Activated CD4-positive, CD25-positive, alpha-beta regulatory T cell (primary cell): ENCODE results near the gene SLC22A1.
"Not testable (repeated sequence)": the region's sequence is repeated elsewhere in the genome, so short reads cannot be mapped to it uniquely, and the experiment has no call there.

Experiments
- DNase-seq, 4 experiments: peaks; one replicate each; lab custom pipeline; 2025; lab: John Stamatoyannopoulos, UW

SLC22A1 gene

DNA sequence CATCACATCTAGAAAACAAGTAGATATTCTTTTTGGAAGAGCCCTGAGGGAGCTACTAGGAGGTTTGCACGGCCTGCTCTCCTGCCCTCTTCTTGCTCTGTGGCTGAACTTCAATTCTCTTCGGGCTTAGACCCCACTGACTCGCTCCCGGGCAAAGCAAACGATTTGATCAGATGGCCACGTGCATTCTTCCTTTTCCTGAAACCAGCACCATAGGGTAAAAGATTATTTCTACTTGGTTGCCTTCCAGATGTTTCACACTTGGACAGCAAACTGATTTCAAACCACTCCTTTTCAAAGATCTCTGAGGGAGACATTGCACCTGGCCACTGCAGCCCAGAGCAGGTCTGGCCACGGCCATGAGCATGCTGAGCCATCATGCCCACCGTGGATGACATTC lies at the start of gene SLC22A1:
Gene SLC22A1, plus strand, starts transcription at position 258 of the 400 bp plus-strand sequence. Its CDS starts 121 bp downstream, at position 379.
- DNase-seq, result no peak

DNA sequence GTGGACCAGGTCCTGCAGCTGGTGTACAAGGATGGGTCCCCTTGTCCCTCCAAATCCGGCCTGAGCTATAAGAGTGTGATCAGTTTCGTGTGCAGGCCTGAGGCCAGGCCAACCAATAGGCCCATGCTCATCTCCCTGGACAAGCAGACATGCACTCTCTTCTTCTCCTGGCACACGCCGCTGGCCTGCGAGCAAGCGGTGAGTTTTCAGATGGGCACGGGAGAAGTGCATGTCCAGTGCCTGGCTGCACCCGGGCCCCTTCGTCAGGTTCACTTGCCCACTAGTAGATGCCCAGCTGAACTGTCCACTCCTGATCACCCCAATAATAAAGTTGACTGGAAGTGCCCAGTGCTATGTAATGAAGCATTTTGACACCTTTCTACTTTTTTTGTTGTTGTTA lies 48.3 kb upstream of the SLC22A1 start:
- DNase-seq, result no peak

DNA sequence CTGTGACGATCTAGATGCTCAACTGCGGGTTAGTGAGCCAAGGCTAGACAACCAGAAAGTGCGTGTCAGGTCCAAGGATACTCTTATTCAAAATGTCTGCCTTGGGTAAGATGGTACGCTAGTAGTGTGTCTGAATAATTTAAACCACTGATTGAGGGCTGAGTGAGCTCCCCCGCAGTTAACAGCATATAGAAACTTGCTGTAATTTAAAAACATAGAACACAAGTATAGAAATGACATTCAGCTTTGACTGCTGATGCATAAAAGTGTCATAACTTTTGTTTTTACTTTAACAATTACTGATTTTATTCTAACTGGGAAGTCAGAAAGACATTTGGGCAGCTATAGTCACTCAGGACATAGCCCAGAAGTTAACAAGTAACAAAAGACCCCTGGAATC lies 45.6 kb upstream of the SLC22A1 start:
- DNase-seq, result no peak

DNA sequence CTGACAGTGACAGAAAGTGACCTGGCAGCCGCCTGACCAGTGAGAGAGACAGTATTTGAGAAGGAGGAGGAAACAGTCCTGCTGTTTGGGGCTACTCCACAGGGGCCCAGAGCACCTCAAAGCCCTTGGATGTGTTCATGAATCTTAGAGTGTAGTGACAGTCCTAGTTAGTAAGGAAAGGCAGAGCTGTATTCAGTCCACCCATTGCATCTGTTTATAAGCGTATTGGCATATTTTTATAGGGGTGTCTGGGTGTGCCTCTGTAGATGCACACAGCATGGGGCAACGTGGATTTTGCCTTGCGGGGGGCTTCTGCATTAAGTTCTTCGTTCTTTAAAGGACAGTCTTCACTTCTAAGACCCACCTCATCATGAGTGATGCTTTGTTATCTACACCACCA lies 44.6 kb upstream of the SLC22A1 start:
- DNase-seq, result no peak

DNA sequence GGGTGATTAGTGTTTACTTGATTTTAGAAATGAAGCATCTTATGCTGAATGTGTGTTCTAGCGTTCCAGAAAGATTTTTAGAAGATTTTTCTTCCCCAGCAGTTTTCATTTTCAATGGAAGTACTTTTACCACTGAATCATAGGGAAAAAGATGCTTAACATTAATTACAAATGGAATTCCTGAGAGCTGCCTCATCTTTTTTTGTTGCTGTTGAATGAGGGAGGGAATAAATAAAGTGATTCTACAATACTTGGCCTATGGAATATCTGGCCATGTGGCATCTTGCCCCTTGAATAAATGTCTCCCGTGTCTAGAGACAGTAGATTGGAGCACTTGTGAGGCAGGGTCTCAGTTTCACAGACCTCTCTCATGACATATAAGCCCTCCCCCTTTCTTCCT lies 44.1 kb upstream of the SLC22A1 start:
- DNase-seq, result no peak

DNA sequence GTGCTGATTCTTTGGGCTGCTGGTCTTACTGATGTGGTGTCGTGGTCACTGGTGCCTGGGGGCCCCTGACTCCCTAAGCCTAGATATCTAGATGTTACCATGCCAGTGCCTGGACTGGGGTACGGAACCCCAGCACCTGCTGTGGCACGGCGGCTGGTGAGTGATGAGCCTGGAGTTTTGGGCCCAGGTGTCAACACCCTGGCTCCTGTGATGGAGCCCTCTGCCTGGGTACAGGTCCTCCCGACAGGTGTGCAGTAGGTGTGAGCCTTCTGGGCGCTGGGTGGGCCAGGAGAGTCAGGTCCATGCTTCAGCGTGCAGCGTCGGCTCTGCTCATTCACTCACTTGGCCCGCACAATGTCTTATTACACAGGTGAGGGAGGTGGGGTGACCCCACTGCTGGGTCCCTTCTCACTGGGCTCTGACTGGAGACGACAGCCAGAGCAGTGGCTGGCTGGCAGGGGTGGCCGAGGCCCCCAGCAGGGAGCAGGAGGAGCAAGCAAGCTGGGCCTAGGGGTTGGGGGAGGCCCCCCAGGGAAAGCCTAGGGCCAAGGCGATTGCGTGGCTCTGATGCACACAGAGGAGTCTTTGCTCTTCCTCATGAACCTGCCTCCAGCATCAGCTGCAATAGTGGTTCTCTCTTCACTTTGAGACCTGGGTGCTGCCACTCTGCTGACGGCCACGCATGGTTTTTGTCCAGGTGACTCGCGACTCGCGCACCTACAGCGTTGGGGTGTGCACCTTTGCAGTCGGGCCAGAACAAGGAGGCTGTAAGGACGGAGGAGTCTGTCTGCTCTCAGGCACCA lies 42.5 kb upstream of the SLC22A1 start:
- DNase-seq, result no peak

DNA sequence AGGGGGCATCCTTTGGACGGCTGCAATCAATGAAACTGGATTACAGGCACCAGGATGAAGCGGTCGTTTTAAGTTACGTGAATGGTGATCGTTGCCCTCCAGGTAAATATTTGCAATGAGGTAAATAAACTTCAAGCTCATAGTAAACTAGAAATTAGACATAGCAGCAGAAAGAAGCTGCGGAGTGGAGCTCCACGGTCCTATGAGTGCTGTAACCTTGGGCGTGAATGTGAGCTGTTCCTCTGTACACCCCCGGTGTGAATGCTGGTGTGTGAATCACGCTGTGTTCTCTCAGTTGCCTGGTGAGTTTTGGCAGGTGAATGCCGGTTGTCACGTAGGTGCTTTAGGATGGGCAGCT lies 42.0 kb upstream of the SLC22A1 start:
- no peak for DNase-seq

DNA sequence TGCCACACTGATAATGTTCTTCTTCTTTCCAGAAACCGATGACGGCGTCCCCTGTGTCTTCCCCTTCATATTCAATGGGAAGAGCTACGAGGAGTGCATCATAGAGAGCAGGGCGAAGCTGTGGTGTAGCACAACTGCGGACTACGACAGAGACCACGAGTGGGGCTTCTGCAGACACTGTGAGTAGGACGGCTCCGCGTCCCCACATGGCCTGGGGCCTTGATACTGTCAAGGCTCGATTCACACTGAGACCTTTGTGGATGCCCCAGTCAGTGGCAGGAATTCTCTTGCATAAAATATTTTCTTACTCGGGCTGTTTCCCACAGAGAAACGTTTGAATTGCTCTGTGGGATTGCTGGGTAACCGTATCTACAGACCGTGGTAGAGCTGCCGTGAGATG lies 41.5 kb upstream of the SLC22A1 start:
- DNase-seq, result no peak

DNA sequence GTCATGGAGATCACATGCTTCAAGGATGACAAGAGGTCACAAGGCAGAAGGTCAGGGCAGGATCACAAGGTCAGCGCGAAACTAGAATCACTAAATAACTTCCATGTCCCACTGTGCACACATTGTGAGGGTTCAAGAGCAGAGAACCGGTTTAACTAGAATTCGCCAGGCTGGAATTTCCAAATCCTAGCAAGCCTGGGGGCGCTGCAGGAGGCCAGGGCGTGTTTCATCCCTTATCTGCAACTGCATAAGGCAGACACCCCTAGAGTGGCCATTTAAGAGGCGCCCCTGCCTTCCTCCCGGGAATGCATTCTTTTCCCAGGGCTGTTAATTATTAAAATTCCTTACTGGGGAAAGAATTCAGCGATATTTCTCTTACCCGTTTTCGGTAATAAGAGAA lies 40.2 kb upstream of the SLC22A1 start:
- DNase-seq, result no peak

DNA sequence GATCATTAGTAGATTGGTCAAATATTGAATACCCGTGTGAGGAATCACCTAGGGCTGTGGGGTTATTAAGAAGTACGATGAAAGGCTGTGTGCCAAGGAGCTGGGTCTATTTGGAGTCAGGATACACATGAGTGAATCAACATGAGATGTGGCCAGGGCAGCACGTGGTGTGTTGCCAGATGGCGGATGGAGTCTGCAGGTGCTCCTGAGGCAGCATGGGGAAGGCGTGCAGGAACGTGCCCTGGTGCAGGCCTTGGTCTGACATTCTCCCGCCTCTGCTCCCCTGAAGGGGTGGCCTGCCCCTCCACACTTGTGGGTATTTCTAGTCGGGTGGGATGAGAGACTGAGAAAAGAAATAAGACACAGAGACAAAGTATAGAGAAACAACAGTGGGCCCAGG lies 39.0 kb upstream of the SLC22A1 start:
- DNase-seq, result no peak

DNA sequence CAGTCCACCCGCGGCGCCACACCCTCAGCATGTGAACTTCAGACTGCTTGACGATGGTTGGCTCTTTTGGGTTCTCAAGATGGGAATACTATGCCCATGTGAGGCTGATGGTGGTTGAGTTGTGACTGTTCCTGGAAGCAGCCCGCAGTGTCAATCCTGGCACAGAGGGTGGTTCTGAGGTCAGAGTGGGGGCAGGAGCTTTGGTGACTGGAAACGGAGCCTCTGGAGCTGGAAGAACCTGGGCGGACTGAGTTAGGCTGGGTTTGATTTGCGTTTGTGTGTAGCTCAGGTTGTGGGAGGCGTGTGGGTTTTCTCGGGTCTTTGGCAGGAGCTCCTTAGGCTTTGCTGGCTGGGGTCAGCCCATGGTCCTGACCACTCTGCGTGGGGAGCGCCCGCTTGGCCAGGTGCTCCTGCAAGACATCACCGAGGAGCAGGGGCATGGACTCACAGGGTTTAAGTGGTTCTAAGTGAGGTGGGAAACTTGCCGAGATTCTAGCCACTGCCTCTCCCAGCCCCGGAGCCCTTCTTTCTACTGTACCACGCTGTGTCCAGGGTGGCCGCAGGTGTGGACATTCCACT lies 37.3 kb upstream of the SLC22A1 start:
- DNase-seq, result no peak

DNA sequence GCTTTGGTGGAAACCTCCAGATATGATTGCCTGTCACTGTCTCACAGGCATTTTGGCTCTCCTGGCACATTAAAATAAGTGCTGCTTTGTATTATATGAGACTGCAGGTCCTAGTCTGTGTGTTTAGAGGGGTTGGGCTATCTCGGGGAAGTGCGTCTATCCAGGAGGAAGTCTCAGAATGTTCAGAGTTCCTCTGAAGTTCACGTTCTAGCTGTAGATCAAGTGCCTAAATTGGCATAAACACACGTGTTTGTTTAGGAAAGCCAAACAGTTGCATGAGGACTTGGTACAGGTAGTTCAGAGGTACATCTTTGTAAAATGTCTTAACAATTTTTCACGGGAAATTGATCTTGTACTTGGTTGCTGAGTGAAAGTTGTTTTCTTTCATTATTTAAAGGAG lies 36.4 kb upstream of the SLC22A1 start:
- no peak for DNase-seq

DNA sequence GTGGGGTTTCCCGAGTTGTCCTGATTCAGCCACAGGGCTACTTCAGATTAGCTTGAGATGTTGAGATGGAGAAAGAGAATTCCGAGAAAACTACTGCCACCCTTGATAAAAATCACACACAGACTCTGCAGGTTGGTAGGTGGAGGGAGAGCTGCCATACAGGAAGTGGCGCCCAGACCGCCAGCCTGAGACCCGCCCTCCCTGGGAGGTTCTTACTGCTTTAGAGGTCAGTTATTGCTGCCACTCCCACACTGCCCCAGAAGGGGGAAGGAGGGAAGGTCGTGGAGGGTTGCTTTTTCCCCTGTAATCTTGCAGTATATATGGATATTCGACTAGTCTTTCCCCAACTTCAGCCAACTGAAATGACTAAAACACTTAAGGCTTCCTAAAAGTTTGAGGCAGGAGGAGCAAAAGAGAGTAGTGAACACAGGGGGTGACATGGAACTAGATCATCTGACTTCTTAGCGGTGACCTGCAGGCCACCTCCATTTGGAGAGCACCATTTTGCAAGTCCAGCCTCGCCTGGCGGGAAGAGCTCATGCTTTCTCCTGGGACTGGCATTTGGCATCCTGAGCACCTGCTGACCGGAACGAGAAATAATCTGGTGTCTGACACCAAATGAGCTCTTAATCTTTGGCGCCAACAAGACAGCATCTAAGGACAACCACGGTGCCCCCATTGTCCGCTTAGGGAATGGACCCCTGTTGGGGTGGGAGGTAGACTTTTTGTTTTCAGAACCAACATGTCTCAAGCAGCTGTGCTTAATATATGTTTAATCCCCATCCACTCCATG lies 35.7 kb upstream of the SLC22A1 start:
- DNase-seq, result no peak

DNA sequence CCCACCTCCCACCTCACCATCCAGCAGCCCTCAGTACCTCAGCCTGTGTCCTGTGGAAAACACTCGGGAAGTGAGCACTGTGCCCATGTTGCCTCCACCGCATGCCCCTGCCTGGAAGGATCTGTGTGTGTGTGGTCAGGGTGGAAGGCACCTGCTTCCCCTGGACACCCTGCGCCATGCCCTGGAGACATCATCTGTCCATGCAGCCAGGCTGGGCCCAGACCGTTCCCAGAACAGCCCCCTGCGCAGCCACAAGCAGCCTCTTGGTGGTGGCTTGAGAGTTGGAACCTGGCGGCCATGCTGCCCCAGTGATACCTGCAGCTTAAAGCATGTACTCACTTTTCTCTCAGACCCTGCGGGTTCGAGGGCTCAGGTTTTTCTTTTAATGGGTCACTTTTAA lies 34.9 kb upstream of the SLC22A1 start:
- DNase-seq, result no peak

DNA sequence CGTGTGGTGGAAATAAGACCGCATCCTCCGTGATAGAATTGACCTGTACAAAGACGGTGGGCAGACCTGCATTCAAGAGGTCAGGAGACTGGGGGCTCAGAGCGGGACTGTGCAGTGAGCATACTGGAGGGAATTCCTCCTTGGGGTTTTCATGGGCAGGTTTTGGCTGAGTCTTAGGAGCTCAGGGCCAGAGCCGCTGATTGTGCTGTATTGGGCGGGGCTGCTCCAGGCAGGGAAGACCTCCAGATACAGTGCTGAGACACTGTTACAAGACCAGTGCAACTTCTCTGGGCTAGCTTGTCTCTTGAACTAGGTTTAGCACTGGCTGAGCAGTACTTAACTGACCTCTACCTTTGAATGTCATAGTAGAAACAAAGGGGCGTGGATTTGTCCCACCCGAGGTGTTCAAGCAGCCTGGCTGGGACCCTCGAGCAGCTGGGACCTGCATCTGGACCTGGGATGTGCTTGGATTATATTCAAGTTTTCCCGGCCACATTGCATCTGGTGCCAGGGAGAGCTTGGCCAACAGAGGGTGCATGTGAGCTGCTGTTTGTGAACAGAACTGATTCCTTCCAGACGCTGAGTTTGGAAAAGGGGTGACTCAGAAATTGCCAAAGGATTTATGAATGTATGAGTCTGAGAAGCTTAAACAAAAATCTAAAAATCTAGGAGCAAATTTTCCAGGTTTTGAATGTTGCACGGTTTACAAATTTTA lies 33.4 kb upstream of the SLC22A1 start:
- DNase-seq, result no peak

DNA sequence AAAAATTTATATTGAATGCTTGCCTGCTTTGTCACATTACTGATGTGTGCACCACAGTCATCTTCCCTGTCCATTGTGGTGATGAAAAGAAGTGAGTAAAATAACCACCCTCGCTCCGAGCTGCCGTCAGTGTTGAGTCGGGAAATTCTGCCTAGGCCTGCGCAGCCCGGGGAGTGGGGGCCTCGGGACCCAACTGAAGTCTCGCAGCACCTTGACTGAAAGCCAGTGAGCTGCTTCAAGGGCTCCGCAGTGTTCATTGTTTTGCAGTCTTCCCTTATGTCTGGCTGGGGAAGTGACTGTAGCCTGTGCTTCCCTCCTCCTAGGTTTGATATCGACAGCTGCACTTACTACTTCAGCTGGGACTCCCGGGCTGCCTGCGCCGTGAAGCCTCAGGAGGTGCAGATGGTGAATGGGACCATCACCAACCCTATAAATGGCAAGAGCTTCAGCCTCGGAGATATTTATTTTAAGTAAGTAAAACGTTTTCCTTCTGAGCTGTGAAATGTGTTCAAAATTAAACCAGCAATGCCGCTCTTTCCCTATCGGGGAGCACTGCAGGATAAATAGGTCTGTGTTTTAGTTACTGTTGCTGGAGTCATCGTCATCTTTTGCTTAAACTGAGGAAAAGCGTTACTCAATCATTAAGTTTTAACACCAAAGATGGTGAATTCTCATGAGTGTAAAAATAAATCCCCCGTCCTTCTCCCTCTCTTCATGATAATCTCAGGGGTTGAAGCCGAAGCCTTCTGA lies 32.7 kb upstream of the SLC22A1 start:
- DNase-seq, result no peak

DNA sequence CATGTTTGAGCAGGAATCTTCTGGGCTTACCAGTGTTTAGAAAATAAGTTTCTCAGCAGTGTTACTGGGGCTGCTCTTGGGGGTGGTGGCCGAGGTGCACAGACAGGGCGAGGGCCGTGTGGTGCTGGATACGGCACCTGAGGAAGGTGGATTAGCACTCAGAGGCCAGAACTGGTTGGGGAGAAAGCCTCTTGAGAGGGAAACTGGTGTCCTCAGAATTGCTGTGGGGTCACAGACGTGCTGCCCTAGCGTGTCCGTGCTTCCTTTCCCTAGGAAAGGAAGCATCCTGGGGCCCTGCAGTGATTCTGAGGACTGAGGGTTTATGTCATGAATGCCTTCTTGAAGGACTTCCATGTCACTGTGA lies 32.1 kb upstream of the SLC22A1 start:
- no peak for DNase-seq

DNA sequence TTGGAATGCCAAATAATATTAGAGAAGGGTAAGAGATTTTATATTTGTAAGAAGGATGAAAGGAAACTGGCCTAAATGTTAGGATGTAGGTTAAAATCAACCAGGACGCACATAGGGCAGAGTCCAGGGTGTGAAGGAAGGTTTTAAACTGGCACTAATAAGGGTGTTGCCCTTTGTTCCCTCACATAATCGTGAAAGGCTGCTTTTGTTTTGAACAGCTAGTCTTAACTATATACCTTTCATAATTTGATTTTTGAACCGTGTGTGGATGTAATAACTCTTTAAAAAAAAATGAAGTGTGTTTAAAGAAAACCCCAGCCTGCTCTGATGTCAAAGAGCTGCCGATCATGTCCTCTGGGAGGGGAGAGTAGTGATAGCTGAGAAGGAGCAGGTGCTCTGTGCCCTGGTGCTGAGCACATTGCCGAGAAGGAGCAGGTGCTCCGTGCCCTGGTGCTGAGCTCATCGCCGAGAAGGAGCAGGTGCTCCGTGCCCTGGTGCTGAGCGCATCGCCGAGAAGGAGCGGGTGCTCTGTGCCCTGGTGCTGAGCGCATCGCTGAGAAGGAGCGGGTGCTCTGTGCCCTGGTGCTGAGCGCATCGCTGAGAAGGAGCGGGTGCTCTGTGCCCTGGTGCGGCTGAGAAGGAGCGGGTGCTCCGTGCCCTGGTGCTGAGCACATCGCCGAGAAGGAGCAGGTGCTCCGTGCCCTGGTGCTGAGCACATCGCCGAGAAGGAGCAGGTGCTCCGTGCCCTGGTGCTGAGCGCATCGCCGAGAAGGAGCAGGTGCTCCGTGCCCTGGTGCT lies 31.0 kb upstream of the SLC22A1 start:
- DNase-seq, result not testable (repeated sequence)

DNA sequence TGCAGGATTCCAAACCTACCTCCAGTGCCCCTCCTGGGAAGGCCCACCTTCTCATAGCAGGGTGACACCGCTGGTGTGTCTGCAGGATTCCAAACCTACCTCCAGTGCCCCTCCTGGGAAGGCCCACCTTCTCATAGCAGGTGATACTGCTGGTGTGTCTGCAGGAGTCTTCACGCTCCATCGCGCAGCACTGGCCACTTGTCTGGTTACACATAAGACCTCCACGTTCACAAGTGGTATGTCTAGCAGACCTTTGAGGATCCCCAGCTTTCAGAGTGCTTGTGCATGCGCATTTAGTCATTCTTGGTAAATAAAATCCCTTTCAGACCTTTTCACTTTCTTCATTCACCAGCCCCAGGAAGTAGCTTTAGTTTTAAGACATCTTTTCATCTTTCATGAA lies 29.4 kb upstream of the SLC22A1 start:
- DNase-seq, result not testable (repeated sequence)

DNA sequence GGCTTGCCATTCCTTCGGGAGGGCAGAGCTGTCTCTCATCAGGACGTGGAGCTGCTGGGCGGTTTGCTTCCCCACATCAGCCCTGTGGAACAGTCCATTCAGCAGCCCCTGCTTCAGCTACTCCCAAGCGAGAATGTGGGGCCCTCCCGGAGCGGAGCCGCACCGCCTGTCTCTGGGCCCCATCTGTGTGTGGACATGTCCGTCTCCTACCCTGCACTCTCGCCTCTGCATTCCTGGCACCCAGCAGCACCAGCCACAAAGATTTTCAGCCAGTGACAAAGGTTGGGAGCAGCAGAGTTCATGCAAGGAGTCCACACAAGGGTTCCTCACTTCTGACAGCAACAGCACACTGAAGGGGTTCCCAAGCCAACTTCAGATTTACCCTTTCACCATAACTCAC lies 29.0 kb upstream of the SLC22A1 start:
- DNase-seq, result no peak

DNA sequence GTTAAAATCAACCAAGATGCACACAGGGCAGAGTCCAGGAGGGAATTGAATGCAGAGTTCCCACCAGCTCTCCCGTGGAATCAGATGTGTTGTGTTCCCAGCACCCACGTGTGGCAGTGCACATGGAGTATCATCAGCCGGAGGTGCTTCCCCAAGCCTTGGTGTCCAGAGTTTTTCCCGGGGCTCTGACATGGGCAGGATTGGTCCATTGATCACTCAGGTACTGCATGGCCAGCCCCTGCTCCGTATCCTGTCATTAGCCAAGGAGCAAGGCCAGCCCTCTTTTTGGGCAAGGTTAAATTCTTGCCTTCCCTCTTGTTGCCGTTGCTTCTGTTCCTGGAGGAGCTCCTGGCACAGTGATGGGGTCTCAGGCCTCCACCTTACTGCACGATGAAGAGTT lies 28.6 kb upstream of the SLC22A1 start:
- no peak for DNase-seq
